ENCODE measurements around the gene ST6GALNAC2. TPM values are rescaled to one million over a fixed set of nuclear protein-coding genes. Genes with fewer than 3 reads are reported as not detected.

ST6GALNAC2 gene
- total RNA-seq, 6 experiments from 2014 or later: 0.81 to 5.0 (median 2.3) TPM

GRCh38 chr17:76579281-76579680 lies 6.4 kb downstream of the ST6GALNAC2 start:
- 22% methylated on average over 1 of the region's 2 CpGs for WGBS (ENCODE audit: insufficient coverage, low coverage, low lambda C conversion rate, missing lambda C conversion rate)
- H3K9me3 ChIP-seq: no peaks in the 10 kb centered on the region
- no peaks in the 10 kb centered on the region for H3K27me3 ChIP-seq
- H3K4me3 ChIP-seq: no peak overlapping the region
- ATAC-seq: no peak
- no peaks in the 10 kb centered on the region for H3K4me1 ChIP-seq
- intact Hi-C loops (cut with DNase I): loop anchor here in 1 of 2 donors (10.0 kb wide), 1 partner anchor 54 kb away; no protein-coding TSS in a partner anchor
- TF ChIP-seq CTCF (IDR thresholded peaks at IDR 0.05) (no peak), POLR2A (IDR thresholded peaks at IDR 0.05) (no peak)
- no peak overlapping the region for H3K27ac ChIP-seq
- no peaks in the 10 kb centered on the region for H3K36me3 ChIP-seq
- DNase-seq: no peak

DNA sequence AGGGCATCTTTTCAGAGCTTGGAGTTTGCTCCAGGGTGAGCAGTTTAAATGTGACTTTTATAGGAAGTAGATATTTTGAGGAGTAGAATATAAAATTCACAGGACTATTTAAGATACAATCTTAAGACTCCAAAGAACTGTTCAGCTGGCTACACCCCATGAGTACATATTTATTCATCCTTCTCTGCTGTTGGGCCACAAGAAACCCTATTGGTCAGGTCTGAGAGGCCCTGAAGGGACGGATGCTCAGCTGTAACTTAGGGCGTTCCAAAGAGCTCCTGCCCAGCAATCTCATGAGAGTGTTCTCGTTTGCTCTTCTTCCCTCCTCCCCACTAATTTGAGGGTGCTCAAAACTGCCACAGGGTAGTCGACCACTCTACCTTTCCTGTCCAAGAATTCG lies 7.3 kb downstream of the ST6GALNAC2 start:
- no peak for TF ChIP-seq POLR2A (IDR thresholded peaks at IDR 0.05)
- no peak for TF ChIP-seq CTCF (IDR thresholded peaks at IDR 0.05)
- no peak overlapping the region for H3K27ac ChIP-seq
- no peaks in the 10 kb centered on the region for H3K4me1 ChIP-seq
- intact Hi-C loops (cut with DNase I): loop anchor here in 1 of 2 donors (10.0 kb wide), 1 partner anchor 54 kb away; no protein-coding TSS in a partner anchor
- no peak overlapping the region for H3K4me3 ChIP-seq
- no peaks in the 10 kb centered on the region for H3K27me3 ChIP-seq
- DNase-seq (no peak), ATAC-seq (no peak)
- WGBS (ENCODE audit: insufficient coverage, low coverage, low lambda C conversion rate, missing lambda C conversion rate): 83% methylated on average over 1 of the region's 5 CpGs
- no peaks in the 10 kb centered on the region for H3K36me3 ChIP-seq
- H3K9me3 ChIP-seq: no peaks in the 10 kb centered on the region

DNA sequence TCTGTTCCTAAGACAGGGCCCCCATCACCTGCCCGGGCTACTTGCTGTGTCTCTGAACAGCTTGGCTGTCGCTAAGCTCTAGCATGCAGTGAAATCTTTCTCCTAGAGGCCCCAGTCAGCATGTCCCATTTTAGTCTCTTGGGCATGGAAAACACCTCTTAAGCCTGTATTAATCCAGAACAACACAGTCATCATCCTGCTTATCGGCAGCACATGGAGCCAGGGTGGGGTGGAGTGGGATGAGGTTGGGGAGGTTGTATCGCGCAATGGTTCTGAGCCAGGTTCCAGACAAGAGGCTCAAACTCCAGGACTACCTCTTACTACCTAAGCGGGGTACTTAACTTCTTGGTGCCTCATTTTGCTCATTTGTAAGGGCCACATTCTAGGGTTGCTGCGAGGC lies 7.8 kb downstream of the ST6GALNAC2 start:
- Histone ChIP-seq H3K4me1 (no peaks in the 10 kb centered on the region), H3K27me3 (no peaks in the 10 kb centered on the region), H3K36me3 (no peaks in the 10 kb centered on the region), H3K27ac (no peak overlapping the region), H3K4me3 (no peak overlapping the region), H3K9me3 (no peaks in the 10 kb centered on the region)
- TF ChIP-seq CTCF (IDR thresholded peaks at IDR 0.05) (no peak), POLR2A (IDR thresholded peaks at IDR 0.05) (no peak)
- ATAC-seq: no peak
- DNase-seq: no peak
- WGBS (ENCODE audit: insufficient coverage, low coverage, low lambda C conversion rate, missing lambda C conversion rate): 94% methylated on average over 7 of the region's 7 CpGs
- intact Hi-C loops (cut with DNase I): loop anchor here in 1 of 2 donors (10.0 kb wide), 1 partner anchor 53 kb away; no protein-coding TSS in a partner anchor

- intact Hi-C loops (cut with DNase I): loop anchor here in 1 of 2 donors (10.0 kb wide), 1 partner anchor 51 kb away; no protein-coding TSS in a partner anchor
- 77% methylated on average over 8 of the region's 9 CpGs for WGBS (ENCODE audit: insufficient coverage, low coverage, low lambda C conversion rate, missing lambda C conversion rate)
- H3K36me3 ChIP-seq: no peaks in the 10 kb centered on the region
- H3K27ac ChIP-seq: no peak overlapping the region
- no peaks in the 10 kb centered on the region for H3K27me3 ChIP-seq
- ATAC-seq (no peak), DNase-seq (no peak)
- H3K9me3 ChIP-seq: no peaks in the 10 kb centered on the region
- no peak overlapping the region for H3K4me3 ChIP-seq
- no peak for TF ChIP-seq CTCF (IDR thresholded peaks at IDR 0.05)
- no peak for TF ChIP-seq POLR2A (IDR thresholded peaks at IDR 0.05)
- H3K4me1 ChIP-seq: no peaks in the 10 kb centered on the region
Measured at GRCh38 chr17:76576189-76576588, 9.5 kb downstream of the ST6GALNAC2 start.
